Neural progenitor cell (in vitro differentiated cells): ENCODE measurements around the gene LZTS2. TPM values are rescaled to one million over a fixed set of nuclear protein-coding genes. Genes with fewer than 3 reads are reported as not detected.

Experiments used
- DNase-seq: peaks from one replicate; pipeline ENCODE4 v3.0.0-alpha.2; 2016; ENCODE audit warnings: low spot score
- H2AFZ ChIP-seq: fragments of 200-600 bp; sonication (generic); replicated peaks from 2 replicates; pipeline ENCODE4 v1.6.1; 2016; ENCODE audit warnings: antibody characterized with exemption
- H3F3A ChIP-seq: fragments of 200-600 bp; sonication (generic); 2 replicates; pipeline ENCODE4 v1.6.1; 2016; ENCODE audit warnings: antibody characterized with exemption, low read depth
- H3K27ac ChIP-seq: fragments of 200-600 bp; sonication (generic); 2 replicates; pipeline ENCODE4 v1.5.1; 2016; ENCODE audit warnings: mild to moderate bottlenecking
- H3K27me3 ChIP-seq: fragments of 200-600 bp; sonication (generic); 2 replicates; pipeline ENCODE4 v1.6.1; 2016; ENCODE audit warnings: mild to moderate bottlenecking, moderate library complexity
- H3K36me3 ChIP-seq: fragments of 200-600 bp; sonication (generic); 2 replicates; pipeline ENCODE4 v1.5.1; 2016
- H3K4me1 ChIP-seq: fragments of 200-600 bp; sonication (generic); 2 replicates; pipeline ENCODE4 v1.6.1; 2016; ENCODE audit warnings: mixed run types
- H3K4me2 ChIP-seq: fragments of 200-600 bp; sonication (generic); 2 replicates; pipeline ENCODE4 v1.6.1; 2016
- H3K4me3 ChIP-seq: fragments of 200-600 bp; sonication (generic); 2 replicates; pipeline ENCODE4 v1.5.1; 2016
- H3K79me2 ChIP-seq: fragments of 200-600 bp; sonication (generic); 2 replicates; pipeline ENCODE4 v1.6.1; 2016; ENCODE audit warnings: low read depth
- H3K9ac ChIP-seq: fragments of 200-600 bp; sonication (generic); 2 replicates; pipeline ENCODE4 v1.6.1; 2016
- H3K9me3 ChIP-seq: fragments of 200-600 bp; sonication (generic); 2 replicates; pipeline ENCODE4 v1.5.1; 2016; ENCODE audit warnings: low read depth
- H4K20me1 ChIP-seq: fragments of 200-600 bp; sonication (generic); 2 replicates; pipeline ENCODE4 v1.6.1; 2016; ENCODE audit warnings: low read depth
- H3K27ac Mint-ChIP-seq: 3 replicates; pipeline ENCODE4 v1.8.0; 2021; ENCODE audit warnings: mixed read lengths
- H3K27me3 Mint-ChIP-seq: 2 replicates; pipeline ENCODE4 v1.8.0; 2022; ENCODE audit warnings: low read depth, mild to moderate bottlenecking, inconsistent platforms, moderate library complexity, mixed read lengths; ENCODE audit not compliant: insufficient read depth
- H3K36me3 Mint-ChIP-seq: 3 replicates; pipeline ENCODE4 v1.8.0; 2021; ENCODE audit warnings: mixed read lengths
- H3K4me1 Mint-ChIP-seq: 3 replicates; pipeline ENCODE4 v1.8.0; 2021; ENCODE audit warnings: mixed read lengths
- H3K4me3 Mint-ChIP-seq: 3 replicates; pipeline ENCODE4 v1.8.0; 2021; ENCODE audit warnings: mild to moderate bottlenecking, moderate library complexity, mixed read lengths
- H3K9me3 Mint-ChIP-seq: 3 replicates; pipeline ENCODE4 v1.8.0; 2020; ENCODE audit warnings: mixed read lengths
- CTCF ChIP-seq: fragments of 200-600 bp; sonication (generic); IDR thresholded peaks from 2 replicates; pipeline ENCODE4 v1.5.1; 2017; ENCODE audit warnings: antibody characterized with exemption, mild to moderate bottlenecking
- EZH2 ChIP-seq: fragments of 200-600 bp; sonication (generic); IDR thresholded peaks from 2 replicates; pipeline ENCODE4 v1.6.1; 2017; ENCODE audit warnings: antibody characterized with exemption, mild to moderate bottlenecking, moderate library complexity
- EZH2phosphoT487 ChIP-seq: fragments of 200-600 bp; sonication (generic); IDR thresholded peaks from 2 replicates; pipeline ENCODE4 v1.6.1; 2017; ENCODE audit warnings: antibody characterized with exemption
- total RNA-seq: library from RNA; depleted of rRNA; stranded (reverse); fragments of >200 nt; gene quantifications from 2 replicates; pipeline ENCODE4 v1.2.3, GENCODE V29; 2015; ENCODE audit warnings: low replicate concordance

The LZTS2 gene
- 34.7 and 111 TPM in 2 replicates for total RNA-seq

GRCh38 chr10:100999742-101000126 lies at the start of gene LZTS2:
TSS of gene LZTS2 (plus strand) at chr10:100999808. CDS start at chr10:101002539, 2,731 bp downstream.
- peak within 1 kb of the TSS; percentile 79 for H3K9ac ChIP-seq
- peaks cover 13% of the 10 kb centered on the region for H3K4me1 ChIP-seq
- no peaks in the 10 kb centered on the region for H3K27me3 ChIP-seq
- H3K4me2 ChIP-seq, result peak within 1 kb of the TSS; percentile 85
- peaks cover 23% of the 10 kb centered on the region for H4K20me1 ChIP-seq
- Mint-ChIP-seq H3K27ac (peak within 1 kb of the TSS; percentile 98), H3K36me3 (peaks cover 7% of the 10 kb centered on the region), H3K27me3 (peaks cover 10% of the 10 kb centered on the region), H3K4me3 (peak within 1 kb of the TSS; percentile 90), H3K4me1 (peaks cover 16% of the 10 kb centered on the region), H3K9me3 (no peaks in the 10 kb centered on the region)
- no peaks in the 10 kb centered on the region for H3K36me3 ChIP-seq
- H3F3A ChIP-seq, result peaks cover 42% of the 10 kb centered on the region
- no peaks in the 10 kb centered on the region for H3K9me3 ChIP-seq
- peaks cover 43% of the 10 kb centered on the region for H3K79me2 ChIP-seq
- no peak for DNase-seq
- TF ChIP-seq EZH2 (no peak), EZH2phosphoT487 (no peak), CTCF (no peak)
- peak within 1 kb of the TSS; percentile 67 for H3K27ac ChIP-seq
- peak within 1 kb of the TSS; percentile 64 for H2AFZ ChIP-seq
- H3K4me3 ChIP-seq, result peak within 1 kb of the TSS; percentile 96

- TF ChIP-seq EZH2 (no peak), CTCF (no peak), EZH2phosphoT487 (no peak)
- no peak for DNase-seq
- Mint-ChIP-seq H3K4me1 (no peaks in the 10 kb centered on the region), H3K36me3 (peaks cover 23% of the 10 kb centered on the region), H3K27ac (no peak overlapping the region), H3K9me3 (no peaks in the 10 kb centered on the region), H3K4me3 (no peak overlapping the region), H3K27me3 (no peaks in the 10 kb centered on the region)
- Histone ChIP-seq H3K9ac (no peak overlapping the region), H3K79me2 (no peaks in the 10 kb centered on the region), H3K4me1 (no peaks in the 10 kb centered on the region), H3K9me3 (no peaks in the 10 kb centered on the region), H3F3A (peaks cover 10% of the 10 kb centered on the region), H3K4me2 (no peak overlapping the region), H3K27me3 (no peaks in the 10 kb centered on the region), H3K27ac (no peak overlapping the region), H2AFZ (no peak overlapping the region), H4K20me1 (no peaks in the 10 kb centered on the region), H3K36me3 (peaks cover 20% of the 10 kb centered on the region), H3K4me3 (no peak overlapping the region)
These were observed 39.4 kb upstream of the LZTS2 start for GRCh38 chr10:100960251-100960650.

- Histone ChIP-seq H3F3A (peaks cover 10% of the 10 kb centered on the region), H3K9me3 (no peaks in the 10 kb centered on the region), H3K27ac (no peak overlapping the region), H3K27me3 (no peaks in the 10 kb centered on the region), H3K79me2 (no peaks in the 10 kb centered on the region), H3K9ac (no peak overlapping the region), H2AFZ (no peak overlapping the region), H3K36me3 (peaks cover 9% of the 10 kb centered on the region), H4K20me1 (no peaks in the 10 kb centered on the region), H3K4me2 (no peak overlapping the region), H3K4me1 (no peaks in the 10 kb centered on the region), H3K4me3 (no peak overlapping the region)
- Mint-ChIP-seq H3K27me3 (no peaks in the 10 kb centered on the region), H3K4me1 (no peaks in the 10 kb centered on the region), H3K9me3 (no peaks in the 10 kb centered on the region), H3K36me3 (peaks cover 19% of the 10 kb centered on the region), H3K4me3 (no peak overlapping the region), H3K27ac (no peak overlapping the region)
- no peak for DNase-seq
- TF ChIP-seq EZH2phosphoT487, result no peak
- no peak for TF ChIP-seq CTCF
- TF ChIP-seq EZH2, result no peak
These were observed 37.1 kb upstream of the LZTS2 start for GRCh38 chr10:100962351-100963080.
